Smooth muscle cell (in vitro differentiated cells): ENCODE results near the gene SEMA6A. TPM values are rescaled to one million over a fixed set of nuclear protein-coding genes. Genes with fewer than 3 reads are reported as not detected.

Experiments
- DNase-seq: peaks from one replicate; lab custom pipeline; 2025; ENCODE audit not compliant: unreplicated experiment; lab: John Stamatoyannopoulos, UW
- H2AFZ ChIP-seq: fragments of 200-600 bp; sonication (generic); 2 replicates; pipeline ENCODE4 v1.6.0; 2016; ENCODE audit warnings: antibody characterized with exemption, low read depth, mild to moderate bottlenecking
- H3F3A ChIP-seq: fragments of 200-600 bp; sonication (generic); 2 replicates; pipeline ENCODE4 v1.6.0; 2017; ENCODE audit warnings: antibody characterized with exemption, low read depth
- H3K27ac ChIP-seq: fragments of 200-600 bp; sonication (generic); 2 replicates; pipeline ENCODE4 v1.5.1; 2016; ENCODE audit warnings: low read depth, mild to moderate bottlenecking
- H3K27me3 ChIP-seq: fragments of 200-600 bp; sonication (generic); 2 replicates; pipeline ENCODE4 v1.6.1; 2016; ENCODE audit warnings: low read depth, mild to moderate bottlenecking
- H3K36me3 ChIP-seq: fragments of 200-600 bp; sonication (generic); 2 replicates; pipeline ENCODE4 v1.5.1; 2016; ENCODE audit warnings: low read depth
- H3K4me1 ChIP-seq: fragments of 200-600 bp; sonication (generic); 2 replicates; pipeline ENCODE4 v1.5.1; 2016; ENCODE audit warnings: low read depth
- H3K4me2 ChIP-seq: fragments of 200-600 bp; sonication (generic); 2 replicates; pipeline ENCODE4 v1.6.0; 2016; ENCODE audit warnings: mild to moderate bottlenecking
- H3K4me3 ChIP-seq: fragments of 200-600 bp; sonication (generic); 2 replicates; pipeline ENCODE4 v1.5.1; 2016; ENCODE audit warnings: mild to moderate bottlenecking
- H3K79me2 ChIP-seq: fragments of 200-600 bp; sonication (generic); 2 replicates; pipeline ENCODE4 v1.6.0; 2016; ENCODE audit warnings: low read depth, mild to moderate bottlenecking
- H3K9ac ChIP-seq: fragments of 200-600 bp; sonication (generic); 2 replicates; pipeline ENCODE4 v1.6.0; 2016; ENCODE audit warnings: low read depth
- H3K9me3 ChIP-seq: fragments of 200-600 bp; sonication (generic); replicated peaks from 2 replicates; pipeline ENCODE4 v1.5.1; 2016; ENCODE audit warnings: low read depth
- H4K20me1 ChIP-seq: fragments of 200-600 bp; sonication (generic); 2 replicates; pipeline ENCODE4 v1.6.0; 2016; ENCODE audit warnings: low read depth
- WGBS: methylation state at CpG from one replicate; pipeline ENCODE4 v1.1.7; 2016; ENCODE audit warnings: low lambda C conversion rate; 5-methylcytosine and 5-hydroxymethylcytosine counted together
- polyA plus RNA-seq: library from polyadenylated mRNA; unstranded; fragments of >200 nt; fragmentation: Nextera tagmentation; extraction: Ambion mirVana; gene quantifications from 2 replicates; pipeline ENCODE4 v1.2.1, GENCODE V29; 2016
- total RNA-seq: library from RNA; depleted of rRNA; stranded (reverse); fragments of >200 nt; gene quantifications from 2 replicates; pipeline ENCODE4 v1.2.3, GENCODE V29; 2014
- TF ChIP-seq, protein P1 (sequence below): fragments of 200-600 bp; sonication (generic); IDR thresholded peaks from 2 replicates; pipeline ENCODE4 v1.5.1; 2017; ENCODE audit warnings: borderline replicate concordance, mild to moderate bottlenecking, antibody characterized with exemption; ENCODE audit not compliant: insufficient read depth, poor library complexity, severe bottlenecking

SEMA6A gene
- total and polyA plus RNA-seq, 2 experiments from 2014 or later = 6.3 to 12.9 TPM

DNA sequence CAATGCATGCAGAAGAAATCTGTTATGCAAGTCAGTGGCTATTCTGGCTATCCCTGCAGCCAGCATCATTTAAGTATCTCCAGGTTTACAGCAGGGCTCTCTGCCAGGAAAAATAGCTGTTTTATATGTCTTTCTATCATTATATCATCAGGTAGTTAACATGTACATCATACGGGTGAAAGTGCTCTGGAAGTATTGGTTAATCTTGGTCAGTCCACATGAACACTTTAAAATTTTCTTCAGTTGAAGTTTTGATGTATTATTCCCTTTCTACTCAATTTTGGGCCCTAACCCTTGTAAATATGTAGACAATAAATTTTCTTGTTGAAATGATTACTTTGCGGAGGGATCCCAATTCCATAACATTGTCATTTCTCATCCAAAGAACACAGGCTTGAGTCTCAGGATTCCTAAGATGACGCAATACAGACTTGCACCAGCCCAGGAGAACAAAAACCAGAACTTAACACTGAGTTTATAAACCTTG is 67.5 kb downstream of the SEMA6A start:
- Histone ChIP-seq H3K4me3 (no peak overlapping the region), H2AFZ (no peak overlapping the region), H3K27ac (no peak overlapping the region), H3K9me3 (no peaks in the 10 kb centered on the region), H3K9ac (no peak overlapping the region), H3K36me3 (no peaks in the 10 kb centered on the region), H3K79me2 (peaks cover 37% of the 10 kb centered on the region), H3K27me3 (no peaks in the 10 kb centered on the region), H3K4me1 (peaks cover 26% of the 10 kb centered on the region), H3K4me2 (no peak overlapping the region), H4K20me1 (peaks cover 38% of the 10 kb centered on the region), H3F3A (no peaks in the 10 kb centered on the region)
- DNase-seq = no peak
- 45% methylated on average over 3 of the region's 3 CpGs for WGBS
- TF ChIP-seq, protein P1, sequence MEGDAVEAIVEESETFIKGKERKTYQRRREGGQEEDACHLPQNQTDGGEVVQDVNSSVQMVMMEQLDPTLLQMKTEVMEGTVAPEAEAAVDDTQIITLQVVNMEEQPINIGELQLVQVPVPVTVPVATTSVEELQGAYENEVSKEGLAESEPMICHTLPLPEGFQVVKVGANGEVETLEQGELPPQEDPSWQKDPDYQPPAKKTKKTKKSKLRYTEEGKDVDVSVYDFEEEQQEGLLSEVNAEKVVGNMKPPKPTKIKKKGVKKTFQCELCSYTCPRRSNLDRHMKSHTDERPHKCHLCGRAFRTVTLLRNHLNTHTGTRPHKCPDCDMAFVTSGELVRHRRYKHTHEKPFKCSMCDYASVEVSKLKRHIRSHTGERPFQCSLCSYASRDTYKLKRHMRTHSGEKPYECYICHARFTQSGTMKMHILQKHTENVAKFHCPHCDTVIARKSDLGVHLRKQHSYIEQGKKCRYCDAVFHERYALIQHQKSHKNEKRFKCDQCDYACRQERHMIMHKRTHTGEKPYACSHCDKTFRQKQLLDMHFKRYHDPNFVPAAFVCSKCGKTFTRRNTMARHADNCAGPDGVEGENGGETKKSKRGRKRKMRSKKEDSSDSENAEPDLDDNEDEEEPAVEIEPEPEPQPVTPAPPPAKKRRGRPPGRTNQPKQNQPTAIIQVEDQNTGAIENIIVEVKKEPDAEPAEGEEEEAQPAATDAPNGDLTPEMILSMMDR = no peak

DNA sequence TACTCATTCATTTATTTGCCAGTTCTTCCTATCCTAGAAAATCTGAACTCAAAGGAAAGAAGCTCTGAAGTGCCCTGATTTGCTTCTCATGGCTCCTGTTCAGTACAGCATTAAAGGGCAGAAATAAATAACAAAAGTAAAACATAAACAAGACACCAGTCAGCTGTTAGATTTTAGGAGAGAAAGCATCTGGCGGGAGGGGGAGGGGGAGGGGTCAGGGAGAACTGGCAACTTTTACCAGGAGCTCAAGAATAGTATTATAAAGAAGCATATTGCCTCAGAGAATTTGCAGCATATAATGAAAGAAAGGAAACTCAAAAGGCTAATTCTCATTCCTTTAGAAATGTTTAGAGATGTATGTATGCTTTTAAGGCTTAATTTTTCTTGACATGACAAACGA is 68.1 kb downstream of the SEMA6A start:
- 67% methylated on average over 2 of the region's 2 CpGs for whole genome bisulfite sequencing
- DNase-seq = no peak
- no peaks in the 10 kb centered on the region for H3K27me3 ChIP-seq
- H3K9ac ChIP-seq = no peak overlapping the region
- no peak overlapping the region for H3K4me3 ChIP-seq
- H4K20me1 ChIP-seq = peaks cover 32% of the 10 kb centered on the region
- H3F3A ChIP-seq = no peaks in the 10 kb centered on the region
- H3K9me3 ChIP-seq = no peaks in the 10 kb centered on the region
- H2AFZ ChIP-seq = no peak overlapping the region
- H3K79me2 ChIP-seq = peaks cover 37% of the 10 kb centered on the region
- H3K4me2 ChIP-seq = no peak overlapping the region
- H3K27ac ChIP-seq = no peak overlapping the region
- peaks cover 26% of the 10 kb centered on the region for H3K4me1 ChIP-seq
- H3K36me3 ChIP-seq = no peaks in the 10 kb centered on the region
- TF ChIP-seq, protein P1 = no peak

DNA sequence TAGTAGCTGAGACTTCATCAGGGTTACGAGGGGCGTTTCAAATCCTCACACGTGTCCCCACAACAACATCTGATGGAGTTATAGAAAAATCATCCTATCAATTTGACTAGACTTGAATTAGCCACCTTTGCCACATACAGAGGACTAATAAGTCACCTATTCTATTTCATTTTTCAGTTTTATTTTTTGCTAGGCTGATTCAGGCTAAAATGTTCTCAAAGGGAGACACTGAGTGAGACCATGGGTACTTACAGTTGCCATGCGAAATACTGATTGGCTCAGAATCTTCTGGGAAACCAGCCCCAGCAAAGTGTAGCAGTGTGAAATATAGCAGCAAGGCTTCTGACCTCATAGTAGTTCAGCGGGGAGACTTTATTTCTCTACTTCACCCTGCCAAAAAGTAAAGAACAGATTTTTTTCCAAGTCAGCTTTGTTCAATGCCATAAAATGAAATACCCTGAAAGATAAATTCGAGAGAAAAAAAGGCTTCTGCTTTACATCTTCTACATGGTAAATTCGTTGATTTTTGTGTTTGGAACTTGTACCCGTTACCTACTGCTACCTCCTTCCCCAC is 69.9 kb downstream of the SEMA6A start:
- TF ChIP-seq, protein P1 = no peak
- peaks cover 37% of the 10 kb centered on the region for H3K79me2 ChIP-seq
- H4K20me1 ChIP-seq = peaks cover 16% of the 10 kb centered on the region
- H3F3A ChIP-seq = no peaks in the 10 kb centered on the region
- no peak overlapping the region for H2AFZ ChIP-seq
- no peaks in the 10 kb centered on the region for H3K27me3 ChIP-seq
- H3K9me3 ChIP-seq = no peaks in the 10 kb centered on the region
- H3K4me3 ChIP-seq = no peak overlapping the region
- peaks cover 12% of the 10 kb centered on the region for H3K4me1 ChIP-seq
- H3K36me3 ChIP-seq = no peaks in the 10 kb centered on the region
- no peak overlapping the region for H3K27ac ChIP-seq
- 89% methylated on average over 8 of the region's 8 CpGs for WGBS
- H3K4me2 ChIP-seq = no peak overlapping the region
- DNase-seq = no peak
- H3K9ac ChIP-seq = no peak overlapping the region

DNA sequence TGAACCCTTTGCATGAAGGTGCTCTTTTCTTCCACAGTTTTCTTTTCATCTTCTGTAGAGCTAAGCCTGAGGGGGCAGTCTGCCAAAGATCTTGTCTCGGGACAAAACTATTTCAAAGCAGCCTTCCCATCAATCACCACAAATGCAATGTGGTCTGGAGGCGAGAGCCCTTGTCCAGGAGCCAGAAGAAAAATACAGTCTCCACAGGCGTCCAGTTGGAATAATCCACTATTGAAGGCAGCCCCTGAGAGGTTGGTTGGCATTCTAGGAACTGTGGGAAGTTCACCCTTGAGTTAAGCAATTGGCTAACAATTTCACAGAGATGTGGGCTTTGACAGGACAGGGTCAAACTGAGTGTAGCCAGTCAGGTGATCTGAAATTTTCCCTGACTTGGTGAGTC is 72.0 kb downstream of the SEMA6A start:
- Histone ChIP-seq H3K9ac (no peak overlapping the region), H4K20me1 (peaks cover 12% of the 10 kb centered on the region), H3K4me2 (no peak overlapping the region), H2AFZ (no peak overlapping the region), H3K27me3 (no peaks in the 10 kb centered on the region), H3F3A (no peaks in the 10 kb centered on the region), H3K27ac (no peak overlapping the region), H3K79me2 (peaks cover 24% of the 10 kb centered on the region), H3K36me3 (no peaks in the 10 kb centered on the region), H3K4me1 (peaks cover 19% of the 10 kb centered on the region), H3K9me3 (no peaks in the 10 kb centered on the region), H3K4me3 (no peak overlapping the region)
- 53% methylated on average over 3 of the region's 3 CpGs for WGBS
- TF ChIP-seq, protein P1 = no peak
- DNase-seq = no peak
